ENCODE measurements around the gene PLA2G2C.

GRCh38 chr1:20150969-20151368, 35.3 kb downstream of the PLA2G2C start:
- TF ChIP-seq CTCF (IDR thresholded peaks at IDR 0.05; ENCODE audit: insufficient read depth, low read depth, low read length) (no peak), EZH2 (IDR thresholded peaks at IDR 0.05; ENCODE audit: insufficient read depth, low read length) (no peak)
